GM23338 (cell line): ENCODE results near the gene ZNF318. TPM values are rescaled to one million over a fixed set of nuclear protein-coding genes. Genes with fewer than 3 reads are reported as not detected.

Experiments
- ATAC-seq: fragments of 200-7000 bp; cut with Tn5 transposase; 3 replicates; pipeline ENCODE4 v1.9.1; 2020
- DNase-seq: peaks from one replicate; pipeline ENCODE4 v3.0.0-alpha.2; 2015; ENCODE audit warnings: low spot score
- H2AFZ ChIP-seq: fragments of 200-600 bp; sonication (generic); 2 replicates; pipeline ENCODE4 v1.8.0; 2016; ENCODE audit warnings: antibody characterized with exemption, mild to moderate bottlenecking, moderate library complexity
- H3F3A ChIP-seq: fragments of 200-600 bp; sonication (generic); replicated peaks from 2 replicates; pipeline ENCODE4 v1.8.0; 2017; ENCODE audit warnings: antibody characterized with exemption, mixed run types, low read depth
- H3K27ac ChIP-seq: fragments of 200-600 bp; sonication (generic); 2 replicates; pipeline ENCODE4 v1.6.1; 2016; ENCODE audit warnings: low read depth
- H3K27me3 ChIP-seq: fragments of 200-600 bp; sonication (generic); 2 replicates; pipeline ENCODE4 v1.8.0; 2016; ENCODE audit warnings: mild to moderate bottlenecking, mixed run types, moderate library complexity; ENCODE audit not compliant: insufficient read depth
- H3K36me3 ChIP-seq: fragments of 200-600 bp; sonication (generic); 2 replicates; pipeline ENCODE4 v1.8.0; 2016; ENCODE audit warnings: mild to moderate bottlenecking; ENCODE audit not compliant: insufficient read depth
- H3K4me1 ChIP-seq: fragments of 200-600 bp; sonication (generic); 2 replicates; pipeline ENCODE4 v1.8.0; 2016; ENCODE audit warnings: mild to moderate bottlenecking, moderate library complexity; ENCODE audit not compliant: insufficient read depth
- H3K4me2 ChIP-seq: fragments of 200-600 bp; sonication (generic); 2 replicates; pipeline ENCODE4 v1.7.1; 2017; ENCODE audit warnings: mixed run types
- H3K4me3 ChIP-seq: fragments of 200-600 bp; sonication (generic); 2 replicates; pipeline ENCODE4 v1.6.1; 2016; ENCODE audit warnings: mixed run types
- H3K79me2 ChIP-seq: fragments of 200-600 bp; sonication (generic); replicated peaks from 2 replicates; pipeline ENCODE4 v1.8.0; 2017; ENCODE audit warnings: mild to moderate bottlenecking; ENCODE audit not compliant: insufficient read depth
- H3K9me2 ChIP-seq: fragments of 200-600 bp; sonication (generic); 2 replicates; pipeline ENCODE4 v1.8.0; 2017; ENCODE audit not compliant: insufficient read depth
- H4K20me1 ChIP-seq: fragments of 200-600 bp; sonication (generic); replicated peaks from 2 replicates; pipeline ENCODE4 v1.8.0; 2017; ENCODE audit warnings: mild to moderate bottlenecking; ENCODE audit not compliant: insufficient read depth
- H3K27ac Mint-ChIP-seq: 2 replicates; pipeline ENCODE4 v1.8.0; 2020; ENCODE audit warnings: inconsistent platforms, mild to moderate bottlenecking, moderate library complexity, mixed read lengths
- H3K27me3 Mint-ChIP-seq: 3 replicates; pipeline ENCODE4 v1.8.0; 2022; ENCODE audit warnings: low read depth, mild to moderate bottlenecking, moderate library complexity, mixed read lengths, inconsistent platforms; ENCODE audit not compliant: insufficient read depth, poor library complexity
- H3K36me3 Mint-ChIP-seq: 3 replicates; pipeline ENCODE4 v1.8.0; 2021; ENCODE audit warnings: low read depth, mild to moderate bottlenecking, inconsistent platforms, moderate library complexity, mixed read lengths
- H3K4me1 Mint-ChIP-seq: 3 replicates; pipeline ENCODE4 v1.8.0; 2020; ENCODE audit warnings: mild to moderate bottlenecking, inconsistent platforms, mixed read lengths
- H3K4me3 Mint-ChIP-seq: 3 replicates; pipeline ENCODE4 v1.8.0; 2021; ENCODE audit warnings: moderate library complexity, mild to moderate bottlenecking, inconsistent platforms, mixed read lengths
- H3K9me3 Mint-ChIP-seq: 3 replicates; pipeline ENCODE4 v1.8.0; 2020; ENCODE audit warnings: moderate library complexity, mild to moderate bottlenecking, inconsistent platforms, mixed read lengths
- CREB1 ChIP-seq: fragments of 250-450 bp; sonication (Bioruptor Pico); IDR thresholded peaks from 2 replicates; pipeline ENCODE4 v1.5.0; 2020; ENCODE audit warnings: low read depth, mild to moderate bottlenecking, moderate library complexity
- EZH2 ChIP-seq: fragments of 200-600 bp; sonication (generic); IDR thresholded peaks from one replicate; pipeline ENCODE4 v1.8.0; 2017; ENCODE audit warnings: antibody characterized with exemption, mild to moderate bottlenecking, low read depth; ENCODE audit not compliant: unreplicated experiment
- EZH2phosphoT487 ChIP-seq: fragments of 200-600 bp; sonication (generic); IDR thresholded peaks from one replicate; pipeline ENCODE4 v1.8.1; 2018; ENCODE audit warnings: antibody characterized with exemption; ENCODE audit not compliant: unreplicated experiment
- JUNB ChIP-seq: IDR thresholded peaks from one replicate; pipeline ENCODE4 v1.6.1; 2016; ENCODE audit warnings: antibody characterized with exemption; ENCODE audit not compliant: unreplicated experiment
- NANOG ChIP-seq: IDR thresholded peaks from 2 replicates; pipeline ENCODE4 v1.6.1; 2016; ENCODE audit warnings: antibody characterized with exemption, borderline replicate concordance
- POLR2AphosphoS5 ChIP-seq: IDR thresholded peaks from 2 replicates; pipeline ENCODE4 v1.6.1; 2016; ENCODE audit warnings: antibody characterized with exemption, low read depth
- REST ChIP-seq: IDR thresholded peaks from one replicate; pipeline ENCODE4 v1.6.1; 2018; ENCODE audit warnings: antibody characterized with exemption; ENCODE audit not compliant: unreplicated experiment
- STAT1 ChIP-seq: IDR thresholded peaks from one replicate; pipeline ENCODE4 v1.6.1; 2016; ENCODE audit warnings: antibody characterized with exemption; ENCODE audit not compliant: unreplicated experiment
- ZNF114 ChIP-seq: fragments of 250-450 bp; sonication (Bioruptor Pico); IDR thresholded peaks from 2 replicates; pipeline ENCODE4 v1.5.0; 2020; ENCODE audit warnings: mild to moderate bottlenecking, moderate library complexity
- ZNF331 ChIP-seq: fragments of 250-450 bp; sonication (Bioruptor Pico); IDR thresholded peaks from 2 replicates; pipeline ENCODE4 v1.5.0; 2020; ENCODE audit warnings: low read depth, mild to moderate bottlenecking, moderate library complexity
- polyA plus RNA-seq: library from polyadenylated mRNA; unstranded; fragments of >200 nt; fragmentation: Nextera tagmentation; extraction: Ambion mirVana; gene quantifications from 2 replicates; pipeline ENCODE4 v1.2.1, GENCODE V29; 2016
- total RNA-seq: library from RNA; depleted of rRNA; stranded (reverse); fragments of >200 nt; shearing (Covaris generic); gene quantifications from 2 replicates; pipeline ENCODE4 v1.2.3, GENCODE V29; 2014
- TF ChIP-seq, protein P1 (sequence below), 2 experiments: fragments of 200-600 bp in 1 of 2; sonication (generic) in 1 of 2; conservative IDR thresholded peaks; 2 replicates each; pipeline versions ENCODE4 v1.5.1 to v1.6.1; 2016 to 2017; ENCODE audit warnings: antibody characterized with exemption in 2 of 2, low read depth in 2 of 2, mild to moderate bottlenecking in 2 of 2, moderate library complexity in 1 of 2
- TF ChIP-seq, protein P2 (sequence below): IDR thresholded peaks from 2 replicates; pipeline ENCODE4 v1.6.1; 2016; ENCODE audit warnings: antibody characterized with exemption
- TF ChIP-seq, protein P3 (sequence below): fragments of 250-450 bp; sonication (Bioruptor Pico); IDR thresholded peaks from 2 replicates; pipeline ENCODE4 v1.5.0; 2020; ENCODE audit warnings: mild to moderate bottlenecking, moderate library complexity

ZNF318 gene
- total and polyA plus RNA-seq, 2 experiments from 2014 or later, result 8.7 to 19.5 TPM

DNA sequence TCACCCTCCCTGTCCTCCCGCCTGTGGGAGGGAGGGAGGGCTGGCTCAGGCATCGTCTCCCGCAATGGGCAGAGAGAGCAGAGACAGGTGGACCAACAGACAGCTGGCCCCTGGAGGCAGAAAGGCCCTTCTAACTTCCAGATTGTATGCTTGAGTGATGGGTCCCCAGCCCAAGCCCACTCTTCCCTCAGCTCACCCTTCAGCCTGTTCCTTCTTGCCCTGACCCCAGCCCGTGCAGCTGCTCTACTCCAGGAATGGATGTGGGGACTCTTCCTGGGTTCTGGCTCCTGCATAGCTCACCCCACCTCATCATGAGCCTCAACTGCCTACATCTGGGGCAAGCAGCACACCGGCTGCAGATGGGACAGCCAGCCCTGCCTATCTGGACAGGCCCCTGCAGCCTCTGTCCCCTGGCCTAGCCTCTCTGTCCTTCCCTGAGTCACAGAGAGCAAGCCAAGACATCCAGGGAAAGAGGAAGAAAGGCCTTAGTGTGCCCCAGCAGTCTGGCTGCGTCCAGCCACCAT lies 82.9 kb downstream of the ZNF318 start:
- Histone ChIP-seq H3K79me2 (no peaks in the 10 kb centered on the region), H3K4me2 (no peak overlapping the region), H3K4me3 (no peak overlapping the region), H2AFZ (no peak overlapping the region), H3K4me1 (peaks cover 4% of the 10 kb centered on the region; the same call in 1 of the 2 replicates), H3F3A (no peaks in the 10 kb centered on the region), H3K36me3 (no peaks in the 10 kb centered on the region), H3K9me2 (no peaks in the 10 kb centered on the region), H3K27ac (no peak overlapping the region), H4K20me1 (no peaks in the 10 kb centered on the region), H3K27me3 (peaks cover 24% of the 10 kb centered on the region)
- no peaks in the 10 kb centered on the region for H3K9me3 Mint-ChIP-seq
- H3K27me3 Mint-ChIP-seq, result peaks cover 27% of the 10 kb centered on the region
- H3K4me1 Mint-ChIP-seq, result peaks cover 12% of the 10 kb centered on the region
- no peak overlapping the region for H3K4me3 Mint-ChIP-seq
- DNase-seq (no peak), ATAC-seq (no peak)
- no peaks in the 10 kb centered on the region for H3K36me3 Mint-ChIP-seq
- no peak for TF ChIP-seq NANOG
- no peak for TF ChIP-seq REST
- TF ChIP-seq EZH2phosphoT487, result no peak
- TF ChIP-seq STAT1, result no peak
- TF ChIP-seq JUNB, result no peak
- TF ChIP-seq ZNF331 (CRISPR knock-in tag), result no peak
- TF ChIP-seq, protein P1, sequence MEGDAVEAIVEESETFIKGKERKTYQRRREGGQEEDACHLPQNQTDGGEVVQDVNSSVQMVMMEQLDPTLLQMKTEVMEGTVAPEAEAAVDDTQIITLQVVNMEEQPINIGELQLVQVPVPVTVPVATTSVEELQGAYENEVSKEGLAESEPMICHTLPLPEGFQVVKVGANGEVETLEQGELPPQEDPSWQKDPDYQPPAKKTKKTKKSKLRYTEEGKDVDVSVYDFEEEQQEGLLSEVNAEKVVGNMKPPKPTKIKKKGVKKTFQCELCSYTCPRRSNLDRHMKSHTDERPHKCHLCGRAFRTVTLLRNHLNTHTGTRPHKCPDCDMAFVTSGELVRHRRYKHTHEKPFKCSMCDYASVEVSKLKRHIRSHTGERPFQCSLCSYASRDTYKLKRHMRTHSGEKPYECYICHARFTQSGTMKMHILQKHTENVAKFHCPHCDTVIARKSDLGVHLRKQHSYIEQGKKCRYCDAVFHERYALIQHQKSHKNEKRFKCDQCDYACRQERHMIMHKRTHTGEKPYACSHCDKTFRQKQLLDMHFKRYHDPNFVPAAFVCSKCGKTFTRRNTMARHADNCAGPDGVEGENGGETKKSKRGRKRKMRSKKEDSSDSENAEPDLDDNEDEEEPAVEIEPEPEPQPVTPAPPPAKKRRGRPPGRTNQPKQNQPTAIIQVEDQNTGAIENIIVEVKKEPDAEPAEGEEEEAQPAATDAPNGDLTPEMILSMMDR (conservative IDR thresholded peaks at IDR 0.05; ENCODE audit: low read depth in 2 of 2), result no peak
- TF ChIP-seq, protein P2, sequence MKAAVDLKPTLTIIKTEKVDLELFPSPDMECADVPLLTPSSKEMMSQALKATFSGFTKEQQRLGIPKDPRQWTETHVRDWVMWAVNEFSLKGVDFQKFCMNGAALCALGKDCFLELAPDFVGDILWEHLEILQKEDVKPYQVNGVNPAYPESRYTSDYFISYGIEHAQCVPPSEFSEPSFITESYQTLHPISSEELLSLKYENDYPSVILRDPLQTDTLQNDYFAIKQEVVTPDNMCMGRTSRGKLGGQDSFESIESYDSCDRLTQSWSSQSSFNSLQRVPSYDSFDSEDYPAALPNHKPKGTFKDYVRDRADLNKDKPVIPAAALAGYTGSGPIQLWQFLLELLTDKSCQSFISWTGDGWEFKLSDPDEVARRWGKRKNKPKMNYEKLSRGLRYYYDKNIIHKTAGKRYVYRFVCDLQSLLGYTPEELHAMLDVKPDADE, result no peak
- TF ChIP-seq POLR2AphosphoS5, result no peak
- TF ChIP-seq, protein P3, sequence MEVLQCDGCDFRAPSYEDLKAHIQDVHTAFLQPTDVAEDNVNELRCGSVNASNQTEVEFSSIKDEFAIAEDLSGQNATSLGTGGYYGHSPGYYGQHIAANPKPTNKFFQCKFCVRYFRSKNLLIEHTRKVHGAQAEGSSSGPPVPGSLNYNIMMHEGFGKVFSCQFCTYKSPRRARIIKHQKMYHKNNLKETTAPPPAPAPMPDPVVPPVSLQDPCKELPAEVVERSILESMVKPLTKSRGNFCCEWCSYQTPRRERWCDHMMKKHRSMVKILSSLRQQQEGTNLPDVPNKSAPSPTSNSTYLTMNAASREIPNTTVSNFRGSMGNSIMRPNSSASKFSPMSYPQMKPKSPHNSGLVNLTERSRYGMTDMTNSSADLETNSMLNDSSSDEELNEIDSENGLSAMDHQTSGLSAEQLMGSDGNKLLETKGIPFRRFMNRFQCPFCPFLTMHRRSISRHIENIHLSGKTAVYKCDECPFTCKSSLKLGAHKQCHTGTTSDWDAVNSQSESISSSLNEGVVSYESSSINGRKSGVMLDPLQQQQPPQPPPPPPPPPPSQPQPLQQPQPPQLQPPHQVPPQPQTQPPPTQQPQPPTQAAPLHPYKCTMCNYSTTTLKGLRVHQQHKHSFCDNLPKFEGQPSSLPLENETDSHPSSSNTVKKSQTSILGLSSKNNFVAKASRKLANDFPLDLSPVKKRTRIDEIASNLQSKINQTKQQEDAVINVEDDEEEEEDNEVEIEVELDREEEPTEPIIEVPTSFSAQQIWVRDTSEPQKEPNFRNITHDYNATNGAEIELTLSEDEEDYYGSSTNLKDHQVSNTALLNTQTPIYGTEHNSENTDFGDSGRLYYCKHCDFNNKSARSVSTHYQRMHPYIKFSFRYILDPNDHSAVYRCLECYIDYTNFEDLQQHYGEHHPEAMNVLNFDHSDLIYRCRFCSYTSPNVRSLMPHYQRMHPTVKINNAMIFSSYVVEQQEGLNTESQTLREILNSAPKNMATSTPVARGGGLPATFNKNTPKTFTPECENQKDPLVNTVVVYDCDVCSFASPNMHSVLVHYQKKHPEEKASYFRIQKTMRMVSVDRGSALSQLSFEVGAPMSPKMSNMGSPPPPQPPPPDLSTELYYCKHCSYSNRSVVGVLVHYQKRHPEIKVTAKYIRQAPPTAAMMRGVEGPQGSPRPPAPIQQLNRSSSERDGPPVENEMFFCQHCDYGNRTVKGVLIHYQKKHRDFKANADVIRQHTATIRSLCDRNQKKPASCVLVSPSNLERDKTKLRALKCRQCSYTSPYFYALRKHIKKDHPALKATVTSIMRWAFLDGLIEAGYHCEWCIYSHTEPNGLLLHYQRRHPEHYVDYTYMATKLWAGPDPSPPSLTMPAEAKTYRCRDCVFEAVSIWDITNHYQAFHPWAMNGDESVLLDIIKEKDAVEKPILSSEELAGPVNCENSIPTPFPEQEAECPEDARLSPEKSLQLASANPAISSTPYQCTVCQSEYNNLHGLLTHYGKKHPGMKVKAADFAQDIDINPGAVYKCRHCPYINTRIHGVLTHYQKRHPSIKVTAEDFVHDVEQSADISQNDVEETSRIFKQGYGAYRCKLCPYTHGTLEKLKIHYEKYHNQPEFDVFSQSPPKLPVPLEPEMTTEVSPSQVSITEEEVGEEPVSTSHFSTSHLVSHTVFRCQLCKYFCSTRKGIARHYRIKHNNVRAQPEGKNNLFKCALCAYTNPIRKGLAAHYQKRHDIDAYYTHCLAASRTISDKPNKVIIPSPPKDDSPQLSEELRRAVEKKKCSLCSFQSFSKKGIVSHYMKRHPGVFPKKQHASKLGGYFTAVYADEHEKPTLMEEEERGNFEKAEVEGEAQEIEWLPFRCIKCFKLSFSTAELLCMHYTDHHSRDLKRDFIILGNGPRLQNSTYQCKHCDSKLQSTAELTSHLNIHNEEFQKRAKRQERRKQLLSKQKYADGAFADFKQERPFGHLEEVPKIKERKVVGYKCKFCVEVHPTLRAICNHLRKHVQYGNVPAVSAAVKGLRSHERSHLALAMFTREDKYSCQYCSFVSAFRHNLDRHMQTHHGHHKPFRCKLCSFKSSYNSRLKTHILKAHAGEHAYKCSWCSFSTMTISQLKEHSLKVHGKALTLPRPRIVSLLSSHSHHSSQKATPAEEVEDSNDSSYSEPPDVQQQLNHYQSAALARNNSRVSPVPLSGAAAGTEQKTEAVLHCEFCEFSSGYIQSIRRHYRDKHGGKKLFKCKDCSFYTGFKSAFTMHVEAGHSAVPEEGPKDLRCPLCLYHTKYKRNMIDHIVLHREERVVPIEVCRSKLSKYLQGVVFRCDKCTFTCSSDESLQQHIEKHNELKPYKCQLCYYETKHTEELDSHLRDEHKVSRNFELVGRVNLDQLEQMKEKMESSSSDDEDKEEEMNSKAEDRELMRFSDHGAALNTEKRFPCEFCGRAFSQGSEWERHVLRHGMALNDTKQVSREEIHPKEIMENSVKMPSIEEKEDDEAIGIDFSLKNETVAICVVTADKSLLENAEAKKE, result no peak
- no peak for TF ChIP-seq ZNF114
- no peak for TF ChIP-seq CREB1 (CRISPR knock-in tag)
- no peak for TF ChIP-seq EZH2
- no peak overlapping the region for H3K27ac Mint-ChIP-seq
